Effector CD4-positive, alpha-beta T cell (primary cell): Measurements from ENCODE around the gene PRKAG2.

Source experiments
- DNase-seq: peaks from one replicate; pipeline ENCODE4 v3.0.0-alpha.2; 2020

The PRKAG2 gene

GRCh38 chr7:151705636-151706276 lies 171.2 kb downstream of the PRKAG2 start:
- DNase-seq, result no peak

- no peak for DNase-seq
These were observed 171.8 kb downstream of the PRKAG2 start for GRCh38 chr7:151704960-151705635.

- no peak for DNase-seq
These were observed 172.5 kb downstream of the PRKAG2 start for GRCh38 chr7:151704299-151704959.

DNA sequence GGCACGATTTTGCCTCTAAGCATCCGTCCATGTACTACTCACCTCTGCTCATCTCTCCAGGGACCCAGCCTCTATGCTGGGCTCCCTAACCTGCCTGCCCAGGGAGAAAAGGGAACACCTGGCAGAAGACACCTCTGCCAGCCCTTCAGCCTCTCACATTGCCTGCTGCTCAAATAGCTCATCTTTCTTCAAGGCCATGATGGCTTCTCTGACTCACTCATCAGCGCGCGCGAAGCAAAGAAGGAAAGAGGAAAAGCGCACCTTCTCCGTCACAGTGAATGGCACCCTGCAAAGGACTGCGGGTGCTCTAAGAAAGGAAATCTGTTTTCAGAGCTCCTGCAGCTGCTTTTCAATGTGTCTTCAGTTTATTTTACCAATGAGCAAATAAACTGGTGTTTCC lies 174.0 kb downstream of the PRKAG2 start:
- DNase-seq, result no peak

- DNase-seq, result no peak
These were observed 176.2 kb downstream of the PRKAG2 start for GRCh38 chr7:151700586-151701165.

DNA sequence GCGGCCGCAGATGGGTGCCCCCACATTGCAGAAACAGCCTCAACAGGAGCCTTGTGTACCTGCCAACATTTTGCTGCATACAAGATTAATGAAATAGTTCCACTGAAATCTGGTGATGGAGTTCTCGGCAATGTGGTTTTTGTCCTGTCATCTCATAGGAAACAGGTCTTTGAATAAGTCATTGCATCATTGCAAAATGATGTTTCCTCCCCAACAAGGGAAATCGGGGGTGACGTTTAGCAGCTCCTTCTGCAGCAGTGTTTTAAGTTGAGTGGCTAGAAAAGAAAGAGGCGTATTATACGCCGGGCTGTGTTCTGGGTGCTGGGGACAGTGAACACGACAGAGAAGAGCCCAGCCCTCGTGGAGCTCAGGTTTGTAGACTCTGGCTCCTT lies 177.0 kb downstream of the PRKAG2 start:
- no peak for DNase-seq

GRCh38 chr7:151699147-151699927 lies 177.6 kb downstream of the PRKAG2 start:
- no peak for DNase-seq

- no peak for DNase-seq
These were observed 179.0 kb downstream of the PRKAG2 start for GRCh38 chr7:151697942-151698341.

- no peak for DNase-seq
These were observed 179.4 kb downstream of the PRKAG2 start for GRCh38 chr7:151697515-151697895.

GRCh38 chr7:151696721-151697514 lies 180.0 kb downstream of the PRKAG2 start:
- no peak for DNase-seq

- no peak for DNase-seq
These were observed 180.9 kb downstream of the PRKAG2 start for GRCh38 chr7:151695951-151696541.

DNA sequence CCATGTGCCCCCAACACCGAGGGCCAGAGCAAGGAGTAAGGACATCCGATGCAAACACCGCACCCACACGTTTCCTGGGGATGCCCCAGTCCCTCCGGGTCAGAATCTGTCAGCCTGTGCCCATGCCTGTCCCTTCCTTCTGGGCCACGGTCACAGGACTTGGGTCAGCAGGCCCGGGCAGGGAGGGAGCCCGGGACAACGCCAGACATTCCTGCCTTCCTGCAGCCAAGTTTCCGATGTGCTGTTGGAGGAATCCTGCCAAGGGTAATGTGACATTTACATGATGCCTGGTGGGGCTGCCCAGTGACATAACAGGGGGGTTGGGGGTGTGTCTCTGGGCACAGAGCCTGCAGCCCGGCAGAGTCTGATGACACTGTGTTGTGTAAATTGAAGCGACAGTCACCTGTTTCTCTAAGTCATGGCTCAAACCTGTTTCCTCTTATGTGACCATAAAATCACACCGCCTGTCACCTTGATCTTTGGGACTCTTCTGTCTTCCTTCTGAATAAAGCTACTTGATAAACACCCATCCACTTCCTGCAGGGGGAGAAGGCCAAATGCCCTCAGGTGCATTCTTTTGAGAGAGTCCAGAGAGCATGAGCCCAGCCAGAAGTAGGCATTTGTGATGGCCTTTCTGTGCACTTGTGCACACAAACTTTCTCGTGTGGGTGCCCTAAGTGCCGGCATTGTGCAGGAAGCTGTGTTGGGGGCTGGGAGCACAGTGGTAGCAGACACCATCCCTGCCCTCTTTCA lies 181.9 kb downstream of the PRKAG2 start:
- no peak for DNase-seq

- no peak for DNase-seq
These were observed 182.5 kb downstream of the PRKAG2 start for GRCh38 chr7:151694441-151694827.

DNA sequence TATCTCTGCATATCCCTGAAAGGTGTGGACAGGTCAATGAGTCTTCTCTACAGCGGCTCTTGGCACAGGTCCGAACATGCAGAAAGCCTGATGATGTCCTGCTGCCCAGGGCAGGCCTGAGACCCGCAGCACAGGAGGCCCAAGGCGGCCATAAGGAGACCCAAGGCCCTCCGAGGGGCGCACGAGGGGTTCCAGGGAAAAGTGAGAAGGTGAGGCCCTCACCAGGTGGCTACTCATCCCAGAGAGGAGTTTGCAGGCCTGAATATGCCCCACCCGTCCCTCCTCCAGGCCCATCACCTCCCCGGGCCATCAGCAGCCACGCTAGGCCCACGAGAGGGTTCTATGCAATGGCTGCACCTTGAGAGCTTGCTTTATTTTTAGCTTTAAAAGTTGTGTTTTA lies 183.8 kb downstream of the PRKAG2 start:
- no peak for DNase-seq

DNA sequence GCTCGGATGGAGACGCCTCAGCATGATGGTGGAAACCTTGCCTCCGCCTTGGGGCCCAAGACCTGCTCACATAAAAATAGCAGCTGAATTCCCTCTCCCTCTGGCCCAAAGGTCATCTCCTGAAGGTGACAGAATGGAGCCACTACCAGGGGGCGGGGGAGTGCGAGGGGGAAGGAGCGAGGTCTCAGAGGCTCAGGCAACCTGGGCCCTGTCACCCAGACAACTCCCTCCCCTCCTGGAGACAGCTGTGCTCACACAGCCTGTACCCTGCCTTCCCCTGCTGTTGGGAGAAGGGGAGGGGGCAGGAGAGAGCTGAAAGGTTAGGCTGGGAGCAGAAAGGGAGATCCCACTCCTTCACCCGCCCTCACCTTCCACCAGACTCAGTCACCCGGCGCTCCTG lies 184.2 kb downstream of the PRKAG2 start:
- no peak for DNase-seq

DNA sequence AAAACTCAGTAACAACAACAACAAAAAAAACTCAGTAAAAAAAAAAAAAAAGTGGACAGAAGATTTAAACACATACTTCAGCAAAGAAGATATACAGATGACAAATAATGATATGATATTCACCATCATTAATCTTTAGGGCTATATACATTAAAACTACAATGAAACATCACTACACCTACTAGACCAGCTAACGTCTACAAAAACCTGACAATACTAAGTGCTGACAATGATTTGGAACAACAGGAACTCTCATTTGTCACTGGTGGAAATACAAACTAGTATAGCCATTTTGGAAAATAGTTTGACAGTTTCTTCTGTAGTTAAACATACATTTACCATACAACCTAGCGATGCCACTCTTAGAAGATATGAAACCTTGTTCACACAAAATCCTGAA lies 185.5 kb downstream of the PRKAG2 start:
- no peak for DNase-seq

DNA sequence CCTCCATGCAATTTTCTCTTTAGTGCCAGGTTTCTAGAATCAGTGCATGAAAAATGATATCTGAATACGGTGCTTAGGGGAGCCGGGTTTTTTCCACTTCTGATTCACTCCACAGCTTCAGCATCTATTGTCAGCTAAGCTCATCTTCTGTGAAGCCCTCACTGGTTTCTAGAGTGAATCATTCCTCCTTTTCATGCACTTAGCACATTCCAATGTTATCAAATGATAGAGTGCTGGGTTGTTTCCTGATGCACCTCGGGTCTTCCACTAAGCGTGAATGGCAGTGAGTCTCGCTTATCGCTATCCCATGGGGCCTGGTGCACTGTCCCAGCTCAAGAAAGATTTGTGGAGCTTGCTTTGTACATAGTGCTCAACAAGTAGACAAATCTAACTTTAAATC lies 186.3 kb downstream of the PRKAG2 start:
- no peak for DNase-seq

DNA sequence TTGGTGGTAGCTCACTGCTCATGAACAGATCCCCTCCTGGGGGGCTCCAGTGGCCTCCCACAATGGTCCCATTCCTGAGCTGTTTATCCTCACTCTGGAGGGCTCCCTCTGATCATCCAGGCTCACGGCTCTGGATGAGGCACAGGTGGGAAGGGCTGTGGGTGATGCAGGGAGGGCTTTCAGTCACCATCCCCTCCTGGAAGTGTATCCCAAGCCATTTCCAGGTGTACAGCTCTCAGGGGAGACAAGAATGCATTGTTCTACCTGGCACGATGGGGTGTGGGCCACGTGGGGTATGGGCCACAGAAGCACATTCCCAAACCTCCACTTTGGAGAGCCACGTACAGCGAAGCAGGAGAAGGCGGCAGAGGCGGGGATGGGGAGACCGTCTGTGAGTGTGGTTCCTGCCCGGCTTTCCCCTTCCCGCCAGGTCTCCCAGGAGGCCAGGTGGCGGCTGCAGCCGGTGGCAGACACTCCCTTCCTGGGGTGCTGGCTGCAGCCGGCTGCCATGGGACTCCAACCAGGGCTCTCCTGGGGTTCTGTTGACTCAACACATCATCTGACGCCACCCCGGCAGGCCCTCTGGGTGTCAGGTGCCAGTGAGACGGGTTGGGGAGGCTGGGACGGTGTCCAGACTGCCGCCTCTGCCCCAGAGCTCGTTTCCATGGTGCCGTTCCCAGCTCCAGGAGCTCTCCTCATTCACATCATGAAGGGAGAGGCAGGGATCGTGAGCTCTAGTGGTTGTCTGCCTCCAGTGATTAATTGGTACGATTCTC lies 187.5 kb downstream of the PRKAG2 start:
- DNase-seq, result no peak

- no peak for DNase-seq
These were observed 188.6 kb downstream of the PRKAG2 start for GRCh38 chr7:151688236-151688780.
